Keratinocyte (primary cell): ENCODE measurements around the gene RRAGD. TPM values are rescaled to one million over a fixed set of nuclear protein-coding genes. Genes with fewer than 3 reads are reported as not detected.
A peak's percentile ranks its signal among the peaks of the same experiment; 100 is the strongest.

Experiments
- DNase-seq: peaks from one replicate; pipeline ENCODE4 v3.0.0-alpha.2; 2011; ENCODE audit warnings: low read depth, missing footprints, low spot score
- FAIRE-seq: peaks from 2 replicates; lab custom pipeline; 2011; peaks lifted over from hg19 to GRCh38; lab: Jason Lieb, UNC
- H2AFZ ChIP-seq: 2 replicates; pipeline ENCODE4 v1.6.0; 2012; ENCODE audit warnings: low read length, control low read depth, inconsistent platforms; ENCODE audit not compliant: control insufficient read depth
- H3K27ac ChIP-seq: 2 replicates; pipeline ENCODE4 v1.5.1; 2011; ENCODE audit warnings: low read length; ENCODE audit not compliant: control insufficient read depth, insufficient read depth
- H3K27me3 ChIP-seq: 3 replicates; pipeline ENCODE4 v1.6.0; 2011; ENCODE audit warnings: low read length; ENCODE audit not compliant: control insufficient read depth, insufficient read depth; ENCODE audit errors: extremely low read depth
- H3K36me3 ChIP-seq, 2 experiments: 2 replicates in 1 of 2; 3 replicates in 1 of 2; pipeline ENCODE4 v1.5.1; 2011; ENCODE audit warnings: low read length in 2 of 2, mild to moderate bottlenecking in 1 of 2; ENCODE audit not compliant: control insufficient read depth in 2 of 2, insufficient read depth in 2 of 2; ENCODE audit errors: extremely low read depth in 1 of 2
- H3K4me1 ChIP-seq: 3 replicates; pipeline ENCODE4 v1.5.1; 2011; ENCODE audit warnings: low read length; ENCODE audit not compliant: control insufficient read depth, insufficient read depth; ENCODE audit errors: extremely low read depth
- H3K4me2 ChIP-seq: 3 replicates; pipeline ENCODE4 v1.6.0; 2011; ENCODE audit warnings: low read depth, low read length; ENCODE audit not compliant: control insufficient read depth, insufficient read depth; ENCODE audit errors: extremely low read depth
- H3K4me3 ChIP-seq, 3 experiments: fragments of 200-600 bp in 1 of 3; sonication (generic) in 1 of 3; 2 replicates in 2 of 3; 3 replicates in 1 of 3; pipeline ENCODE4 v1.5.1; 2011 to 2016; ENCODE audit warnings: low read length in 3 of 3, mild to moderate bottlenecking in 3 of 3, control low read depth in 2 of 3, inconsistent platforms in 1 of 3, low read depth in 1 of 3, mixed read lengths in 1 of 3, mixed run types in 1 of 3, moderate library complexity in 1 of 3; ENCODE audit not compliant: control insufficient read depth in 2 of 3, insufficient read depth in 2 of 3; ENCODE audit errors: extremely low read depth in 1 of 3
- H3K79me2 ChIP-seq: 2 replicates; pipeline ENCODE4 v1.6.0; 2012; ENCODE audit warnings: low read length; ENCODE audit not compliant: control insufficient read depth, insufficient read depth
- H3K9ac ChIP-seq: 3 replicates; pipeline ENCODE4 v1.6.0; 2011; ENCODE audit warnings: low read length; ENCODE audit not compliant: control insufficient read depth, insufficient read depth; ENCODE audit errors: extremely low read depth
- H3K9me1 ChIP-seq: 3 replicates; pipeline ENCODE4 v1.6.0; 2011; ENCODE audit warnings: low read length; ENCODE audit not compliant: control insufficient read depth, insufficient read depth; ENCODE audit errors: extremely low read depth
- H3K9me3 ChIP-seq: 2 replicates; pipeline ENCODE4 v1.5.1; 2012; ENCODE audit warnings: low read depth, low read length; ENCODE audit not compliant: control insufficient read depth
- H4K20me1 ChIP-seq: 3 replicates; pipeline ENCODE4 v1.6.0; 2011; ENCODE audit warnings: low read length; ENCODE audit not compliant: control insufficient read depth, insufficient read depth; ENCODE audit errors: extremely low read depth
- EZH2 ChIP-seq: IDR thresholded peaks from one replicate; pipeline ENCODE4 v1.6.1; 2012; ENCODE audit warnings: inconsistent platforms, mild to moderate bottlenecking, low read length, moderate library complexity
- dilution Hi-C: fragments of 300-500 bp; cut with MboI; formaldehyde crosslinking; loops from one replicate; pipeline ENCODE4 v1.7.0; 2020; ENCODE audit warnings: low sequenced_read_pairs; ENCODE audit not compliant: extremely low pct_ligation_motif_present
- polyA minus RNA-seq, 3 experiments: library from RNA; depleted of rRNA, polyadenylated mRNA; stranded (reverse); fragments of >200 nt; gene quantifications; 1 replicate in 1 of 3; 2 replicates in 1 of 3; 3 replicates in 1 of 3; pipeline ENCODE4 v1.2.3, GENCODE V29; 2011
- polyA plus RNA-seq, 5 experiments: library from polyadenylated mRNA; depleted of rRNA in 3 of 5; stranded (reverse) in 3 of 5; stranded (forward) in 1 of 5; unstranded in 1 of 5; fragments of >200 nt; gene quantifications; 1 replicate in 1 of 5; 2 replicates in 3 of 5; 3 replicates in 1 of 5; pipeline versions ENCODE4 v1.2.1 to v1.2.3, GENCODE V29; 2011 to 2012; ENCODE audit warnings: missing spikeins in 2 of 5, low read depth in 1 of 5, low replicate concordance in 1 of 5
- TF ChIP-seq, protein P1 (sequence below), 3 experiments: IDR thresholded peaks in 1 of 3; conservative IDR thresholded peaks in 1 of 3; optimal IDR thresholded peaks in 1 of 3; 2 replicates in 2 of 3; 3 replicates in 1 of 3; pipeline versions ENCODE3 to v1.5.1; 2011; ENCODE audit warnings: low read length in 3 of 3, mild to moderate bottlenecking in 3 of 3, moderate library complexity in 2 of 3, control low read depth in 1 of 3, inconsistent platforms in 1 of 3; ENCODE audit not compliant: insufficient read depth in 2 of 3; ENCODE audit errors: extremely low read depth in 1 of 3

Gene RRAGD, protein sequence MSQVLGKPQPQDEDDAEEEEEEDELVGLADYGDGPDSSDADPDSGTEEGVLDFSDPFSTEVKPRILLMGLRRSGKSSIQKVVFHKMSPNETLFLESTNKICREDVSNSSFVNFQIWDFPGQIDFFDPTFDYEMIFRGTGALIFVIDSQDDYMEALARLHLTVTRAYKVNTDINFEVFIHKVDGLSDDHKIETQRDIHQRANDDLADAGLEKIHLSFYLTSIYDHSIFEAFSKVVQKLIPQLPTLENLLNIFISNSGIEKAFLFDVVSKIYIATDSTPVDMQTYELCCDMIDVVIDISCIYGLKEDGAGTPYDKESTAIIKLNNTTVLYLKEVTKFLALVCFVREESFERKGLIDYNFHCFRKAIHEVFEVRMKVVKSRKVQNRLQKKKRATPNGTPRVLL
- 0.03 to 0.86 TPM (median 0.18 TPM) in 3 replicates for polyA plus RNA-seq
- 2.5 TPM for polyA plus RNA-seq (2011; ENCODE audit: low read depth)
- 0.32 and 1.3 TPM in 2 replicates for polyA plus RNA-seq (2011; cell fraction: cytosol; rRNA removed)
- polyA plus RNA-seq (2011; cell fraction: nucleus; rRNA removed) = 0.24 and 0.38 TPM in 2 replicates
- 3.9 TPM in 1 of 2 replicates, not detected in the other for polyA plus RNA-seq (2012; ENCODE audit: low replicate concordance)
- polyA minus RNA-seq = 0.20 TPM in 1 of 3 replicates, not detected in the others
- not detected for polyA minus RNA-seq (2011; cell fraction: cytosol; rRNA and poly(A)+ RNA removed)
- 0.42 and 1.1 TPM in 2 replicates for polyA minus RNA-seq (2011; cell fraction: nucleus; rRNA and poly(A)+ RNA removed)

DNA sequence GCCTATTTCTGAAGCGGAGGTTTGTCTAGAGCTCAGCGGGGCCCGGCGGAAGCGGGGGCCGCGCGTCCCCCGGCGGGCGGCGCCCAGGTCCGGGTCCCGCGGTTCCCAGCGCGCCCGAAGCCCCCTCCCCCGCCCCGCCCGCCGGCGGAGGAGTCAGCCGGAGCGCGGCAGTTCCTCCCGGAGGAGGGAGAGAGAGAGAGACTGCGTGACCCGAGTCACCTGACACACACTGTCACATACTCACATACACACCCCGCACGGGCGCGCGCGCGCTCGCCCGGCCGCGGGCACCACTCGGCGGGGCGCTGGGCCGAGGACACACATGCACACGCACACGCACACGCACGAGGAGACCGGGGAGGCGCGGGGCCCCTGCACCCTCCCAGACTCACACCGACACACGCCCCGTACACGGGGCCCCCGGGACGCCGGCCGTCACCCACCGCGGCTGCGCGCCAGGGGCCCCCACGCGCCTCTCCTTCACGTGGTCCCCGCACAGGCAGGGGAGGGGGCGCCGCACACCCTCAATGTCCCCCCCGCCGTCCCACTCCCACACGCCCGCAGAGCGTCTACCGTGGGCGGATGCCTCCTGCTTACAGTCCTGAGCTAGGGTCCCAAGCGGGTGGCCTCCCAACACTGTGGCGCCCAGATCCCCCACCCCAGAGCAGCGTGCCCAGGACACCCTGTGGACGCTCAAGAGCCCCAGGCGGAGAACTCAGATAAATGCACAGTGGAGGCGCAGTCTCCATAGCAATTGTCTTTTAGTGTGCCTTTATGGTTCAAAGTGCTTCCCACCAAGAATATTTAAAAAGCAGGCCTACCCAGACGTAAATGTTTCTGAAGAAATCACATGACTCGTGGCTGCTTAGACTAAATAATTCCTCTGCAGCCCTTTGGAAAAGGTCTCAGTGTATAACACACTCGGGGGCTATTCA lies at the start of gene RRAGD:
Gene RRAGD, minus strand, starts transcription at position 203 of the 935 bp plus-strand sequence. CDS start 280 bp downstream, outside the sequence.
- Histone ChIP-seq H3K9ac (no peak within 1 kb of the TSS), H3K4me3 (peak within 1 kb of the TSS; percentile 31 to 43 (median 40)), H3K9me1 (no peaks in the 10 kb centered on the region), H2AFZ (peak within 1 kb of the TSS; percentile 32), H3K27ac (no peak within 1 kb of the TSS), H4K20me1 (no peaks in the 10 kb centered on the region), H3K27me3 (peaks cover 61% of the 10 kb centered on the region), H3K4me1 (no peaks in the 10 kb centered on the region), H3K4me2 (peak within 1 kb of the TSS; percentile 66), H3K9me3 (no peaks in the 10 kb centered on the region), H3K36me3 (no peaks in the 10 kb centered on the region), H3K79me2 (no peaks in the 10 kb centered on the region)
- TF ChIP-seq, protein P1, sequence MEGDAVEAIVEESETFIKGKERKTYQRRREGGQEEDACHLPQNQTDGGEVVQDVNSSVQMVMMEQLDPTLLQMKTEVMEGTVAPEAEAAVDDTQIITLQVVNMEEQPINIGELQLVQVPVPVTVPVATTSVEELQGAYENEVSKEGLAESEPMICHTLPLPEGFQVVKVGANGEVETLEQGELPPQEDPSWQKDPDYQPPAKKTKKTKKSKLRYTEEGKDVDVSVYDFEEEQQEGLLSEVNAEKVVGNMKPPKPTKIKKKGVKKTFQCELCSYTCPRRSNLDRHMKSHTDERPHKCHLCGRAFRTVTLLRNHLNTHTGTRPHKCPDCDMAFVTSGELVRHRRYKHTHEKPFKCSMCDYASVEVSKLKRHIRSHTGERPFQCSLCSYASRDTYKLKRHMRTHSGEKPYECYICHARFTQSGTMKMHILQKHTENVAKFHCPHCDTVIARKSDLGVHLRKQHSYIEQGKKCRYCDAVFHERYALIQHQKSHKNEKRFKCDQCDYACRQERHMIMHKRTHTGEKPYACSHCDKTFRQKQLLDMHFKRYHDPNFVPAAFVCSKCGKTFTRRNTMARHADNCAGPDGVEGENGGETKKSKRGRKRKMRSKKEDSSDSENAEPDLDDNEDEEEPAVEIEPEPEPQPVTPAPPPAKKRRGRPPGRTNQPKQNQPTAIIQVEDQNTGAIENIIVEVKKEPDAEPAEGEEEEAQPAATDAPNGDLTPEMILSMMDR (optimal IDR thresholded peaks at IDR 0.05 in 1 of 3, IDR thresholded peaks at IDR 0.05 in 1 of 3, conservative IDR thresholded peaks at IDR 0.05 in 1 of 3; ENCODE audit: extremely low read depth in 1 of 3, insufficient read depth in 2 of 3, low read length in 3 of 3) = no peak
- TF ChIP-seq EZH2 = peak; percentile 59
- DNase-seq (no peak), FAIRE-seq (no peak)
- dilution Hi-C loops = no loop called here

DNA sequence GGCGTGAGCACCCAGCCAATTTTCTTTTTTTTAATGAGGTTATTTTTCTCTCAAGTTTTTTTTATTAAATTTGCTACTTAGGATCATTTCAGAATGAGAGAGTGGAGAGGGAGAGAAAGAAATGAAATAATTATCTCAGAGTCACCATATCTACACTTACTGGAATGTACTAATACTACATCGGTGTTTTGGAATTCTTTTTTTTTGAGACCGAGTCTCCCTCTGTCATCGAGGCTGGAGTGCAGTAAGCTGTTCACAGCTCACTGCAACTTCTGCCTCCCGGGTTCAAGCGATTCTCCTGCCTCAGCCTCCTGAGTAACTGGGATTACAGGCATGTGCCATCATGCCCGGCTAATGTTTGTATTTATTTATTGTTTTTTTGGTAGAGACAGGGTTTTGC lies 48.6 kb upstream of the RRAGD start:
- DNase-seq (no peak), FAIRE-seq (no peak)
- Histone ChIP-seq H3K9me3 (no peaks in the 10 kb centered on the region), H3K27me3 (no peaks in the 10 kb centered on the region), H3K36me3 (no peaks in the 10 kb centered on the region), H3K9ac (no peak overlapping the region), H3K4me1 (no peaks in the 10 kb centered on the region), H2AFZ (no peak overlapping the region), H3K79me2 (no peaks in the 10 kb centered on the region), H3K4me2 (no peak overlapping the region), H4K20me1 (no peaks in the 10 kb centered on the region), H3K9me1 (no peaks in the 10 kb centered on the region), H3K4me3 (no peak overlapping the region), H3K27ac (no peak overlapping the region)
- TF ChIP-seq EZH2 = no peak
- TF ChIP-seq, protein P1 (optimal IDR thresholded peaks at IDR 0.05 in 1 of 3, IDR thresholded peaks at IDR 0.05 in 1 of 3, conservative IDR thresholded peaks at IDR 0.05 in 1 of 3; ENCODE audit: extremely low read depth in 1 of 3, insufficient read depth in 2 of 3, low read length in 3 of 3) = no peak
- dilution Hi-C loops = no loop called here
